Measurements from ENCODE around the gene PTCD1. TPM values are rescaled to one million over a fixed set of nuclear protein-coding genes. Genes with fewer than 3 reads are reported as not detected.
"Not testable (repeated sequence)": the region's sequence is repeated elsewhere in the genome, so short reads cannot be mapped to it uniquely, and the experiment has no call there.

The PTCD1 gene
- total RNA-seq, 1 donor from 2014 or later: 5.7 TPM

DNA sequence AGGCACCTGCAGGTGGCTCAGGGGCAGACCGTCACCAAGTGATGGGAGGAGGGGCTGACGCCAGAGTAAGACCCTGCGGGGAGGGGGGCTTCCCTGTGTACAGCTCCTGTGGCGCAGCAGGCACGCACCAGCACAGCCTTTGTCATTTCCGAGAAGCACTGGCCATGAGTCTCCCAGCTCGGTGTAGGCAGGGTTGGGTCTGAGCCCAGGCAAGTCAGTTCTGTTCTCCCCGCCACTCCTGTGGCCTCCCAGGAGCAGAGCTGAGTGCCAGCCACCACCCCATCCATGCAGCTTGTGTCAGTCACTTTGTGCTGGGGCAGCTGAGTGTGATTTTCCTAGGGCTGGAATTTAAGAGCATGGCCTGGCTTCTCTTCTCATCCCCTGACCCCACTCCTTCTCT is 13.3 kb upstream of the PTCD1 start:
- Histone ChIP-seq H3K9me3 (ENCODE audit: control insufficient read depth in 3 of 3, low read length in 3 of 3) (no peaks in the 10 kb centered on the region), H3K27ac (ENCODE audit: low read depth, low read length) (no peak overlapping the region), H3K4me1 (ENCODE audit: control insufficient read depth in 3 of 3, insufficient read depth in 3 of 3, low read length in 3 of 3) (no peaks in the 10 kb centered on the region), H3K4me3 (ENCODE audit: low read length in 3 of 3) (no peak overlapping the region), H3K36me3 (ENCODE audit: control insufficient read depth in 3 of 3, insufficient read depth in 3 of 3, low read length in 3 of 3) (peaks cover 73 to 85% (median 82%) of the 10 kb centered on the region in 3 donors), H3K27me3 (ENCODE audit: control insufficient read depth in 3 of 3, insufficient read depth in 3 of 3, low read length in 3 of 3) (no peaks in the 10 kb centered on the region), H3K9ac (ENCODE audit: low read depth in 1 of 3, low read length in 3 of 3) (no peak overlapping the region)

DNA sequence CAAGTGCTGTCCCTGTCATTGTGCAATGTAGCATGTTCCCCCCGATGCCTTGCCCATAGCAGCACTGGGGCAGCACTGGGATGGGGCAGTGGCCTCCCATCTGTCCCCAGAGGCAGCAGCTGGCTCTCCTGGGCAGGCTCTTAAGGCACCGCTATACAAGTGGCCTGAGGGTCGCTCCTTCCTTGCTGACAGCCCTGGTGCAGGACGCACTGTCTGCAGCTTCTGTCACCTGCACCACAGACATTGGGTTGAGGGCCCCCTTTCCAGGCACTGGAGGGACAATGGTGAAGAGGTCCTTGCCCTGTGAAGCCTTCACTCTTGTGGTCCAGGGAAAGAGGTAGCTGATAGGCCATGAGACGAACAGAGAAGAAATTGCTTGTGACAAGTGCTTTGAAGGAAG is 10.7 kb upstream of the PTCD1 start:
- H3K9ac ChIP-seq (ENCODE audit: low read depth in 1 of 3, low read length in 3 of 3): no peak overlapping the region
- no peak overlapping the region for H3K27ac ChIP-seq (ENCODE audit: low read depth, low read length)
- peaks cover 72 to 75% (median 73%) of the 10 kb centered on the region in 3 donors for H3K36me3 ChIP-seq (ENCODE audit: control insufficient read depth in 3 of 3, insufficient read depth in 3 of 3, low read length in 3 of 3)
- H3K27me3 ChIP-seq (ENCODE audit: control insufficient read depth in 3 of 3, insufficient read depth in 3 of 3, low read length in 3 of 3): no peaks in the 10 kb centered on the region
- H3K9me3 ChIP-seq (ENCODE audit: control insufficient read depth in 3 of 3, low read length in 3 of 3): no peaks in the 10 kb centered on the region
- no peaks in the 10 kb centered on the region for H3K4me1 ChIP-seq (ENCODE audit: control insufficient read depth in 3 of 3, insufficient read depth in 3 of 3, low read length in 3 of 3)
- H3K4me3 ChIP-seq (ENCODE audit: low read length in 3 of 3): no peak overlapping the region

DNA sequence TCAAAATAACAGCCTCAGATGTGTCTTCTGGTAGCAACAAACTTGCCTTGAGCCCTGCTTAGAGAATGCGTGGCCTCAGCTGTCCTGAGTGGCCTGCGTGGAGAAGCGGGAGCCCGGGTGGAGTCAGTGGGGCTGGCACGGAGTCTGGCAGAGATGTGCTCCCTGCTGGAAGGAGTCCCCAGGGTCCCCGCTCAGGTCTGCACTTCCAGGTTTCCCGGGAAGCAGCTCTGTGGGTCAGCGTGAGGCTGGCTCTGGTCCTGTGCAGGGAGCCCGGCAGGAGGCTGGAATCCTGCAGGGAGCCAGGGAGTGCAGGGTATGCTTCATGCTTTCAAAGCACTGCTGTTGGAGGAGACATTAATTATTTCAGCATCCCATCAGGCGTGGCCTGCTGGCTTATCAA is 10.3 kb upstream of the PTCD1 start:
- no peak overlapping the region for H3K9ac ChIP-seq (ENCODE audit: low read depth in 1 of 3, low read length in 3 of 3)
- no peak overlapping the region for H3K27ac ChIP-seq (ENCODE audit: low read depth, low read length)
- no peaks in the 10 kb centered on the region for H3K9me3 ChIP-seq (ENCODE audit: control insufficient read depth in 3 of 3, low read length in 3 of 3)
- no peaks in the 10 kb centered on the region for H3K27me3 ChIP-seq (ENCODE audit: control insufficient read depth in 3 of 3, insufficient read depth in 3 of 3, low read length in 3 of 3)
- no peak overlapping the region for H3K4me3 ChIP-seq (ENCODE audit: low read length in 3 of 3)
- H3K4me1 ChIP-seq (ENCODE audit: control insufficient read depth in 3 of 3, insufficient read depth in 3 of 3, low read length in 3 of 3): no peaks in the 10 kb centered on the region
- peaks cover 67 to 73% (median 71%) of the 10 kb centered on the region in 3 donors for H3K36me3 ChIP-seq (ENCODE audit: control insufficient read depth in 3 of 3, insufficient read depth in 3 of 3, low read length in 3 of 3)

DNA sequence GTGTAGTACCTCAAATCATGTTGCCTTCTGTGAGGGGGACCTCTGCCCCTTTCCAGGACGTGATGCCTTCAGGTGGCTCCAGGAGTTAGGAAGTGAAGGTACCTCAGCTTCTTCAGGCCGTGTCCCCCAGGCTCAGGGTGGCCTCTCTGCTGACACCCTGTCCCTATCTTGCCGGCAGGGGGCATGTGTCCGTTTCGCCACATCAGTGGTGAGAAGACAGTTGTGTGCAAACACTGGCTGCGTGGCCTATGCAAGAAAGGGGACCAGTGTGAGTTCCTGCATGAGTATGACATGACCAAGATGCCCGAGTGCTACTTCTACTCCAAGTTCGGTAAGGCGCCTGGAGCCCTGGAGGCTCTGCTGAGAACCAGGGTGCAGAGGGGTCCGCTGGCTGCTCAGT is 9.3 kb upstream of the PTCD1 start:
- no peak overlapping the region for H3K27ac ChIP-seq (ENCODE audit: low read depth, low read length)
- H3K27me3 ChIP-seq (ENCODE audit: control insufficient read depth in 3 of 3, insufficient read depth in 3 of 3, low read length in 3 of 3): no peaks in the 10 kb centered on the region
- no peaks in the 10 kb centered on the region for H3K4me1 ChIP-seq (ENCODE audit: control insufficient read depth in 3 of 3, insufficient read depth in 3 of 3, low read length in 3 of 3)
- H3K4me3 ChIP-seq (ENCODE audit: low read length in 3 of 3): no peak overlapping the region
- H3K9me3 ChIP-seq (ENCODE audit: control insufficient read depth in 3 of 3, low read length in 3 of 3): no peaks in the 10 kb centered on the region
- H3K9ac ChIP-seq (ENCODE audit: low read depth in 1 of 3, low read length in 3 of 3): no peak overlapping the region
- H3K36me3 ChIP-seq (ENCODE audit: control insufficient read depth in 3 of 3, insufficient read depth in 3 of 3, low read length in 3 of 3): peaks cover 59 to 73% (median 64%) of the 10 kb centered on the region in 3 donors

DNA sequence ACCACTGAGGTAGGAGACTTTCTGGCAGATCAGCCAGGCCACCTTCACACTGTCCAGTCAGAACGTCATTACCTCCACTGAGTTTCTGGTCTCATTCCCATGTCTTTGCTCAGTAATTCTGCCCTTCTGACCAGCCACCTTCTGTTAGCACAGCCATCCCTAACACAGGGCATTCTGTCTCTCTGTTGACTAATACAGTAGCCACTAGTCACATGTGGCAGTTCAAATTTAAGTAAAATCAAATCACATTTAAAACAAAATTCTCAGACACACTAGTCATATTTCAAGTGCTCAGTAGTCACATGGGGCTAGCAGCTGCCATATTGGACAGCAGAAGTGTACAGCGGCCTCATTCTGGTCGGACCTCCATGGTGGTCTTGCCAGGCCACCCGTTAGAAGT is 7.5 kb upstream of the PTCD1 start:
- H3K4me3 ChIP-seq (ENCODE audit: low read length in 3 of 3): no peak overlapping the region
- no peak overlapping the region for H3K27ac ChIP-seq (ENCODE audit: low read depth, low read length)
- H3K27me3 ChIP-seq (ENCODE audit: control insufficient read depth in 3 of 3, insufficient read depth in 3 of 3, low read length in 3 of 3): no peaks in the 10 kb centered on the region
- H3K9ac ChIP-seq (ENCODE audit: low read depth in 1 of 3, low read length in 3 of 3): no peak overlapping the region
- no peaks in the 10 kb centered on the region for H3K9me3 ChIP-seq (ENCODE audit: control insufficient read depth in 3 of 3, low read length in 3 of 3)
- peaks cover 7 to 11% (median 9%) of the 10 kb centered on the region in 3 donors for H3K4me1 ChIP-seq (ENCODE audit: control insufficient read depth in 3 of 3, insufficient read depth in 3 of 3, low read length in 3 of 3)
- peaks cover 48 to 62% (median 52%) of the 10 kb centered on the region in 3 donors for H3K36me3 ChIP-seq (ENCODE audit: control insufficient read depth in 3 of 3, insufficient read depth in 3 of 3, low read length in 3 of 3)

DNA sequence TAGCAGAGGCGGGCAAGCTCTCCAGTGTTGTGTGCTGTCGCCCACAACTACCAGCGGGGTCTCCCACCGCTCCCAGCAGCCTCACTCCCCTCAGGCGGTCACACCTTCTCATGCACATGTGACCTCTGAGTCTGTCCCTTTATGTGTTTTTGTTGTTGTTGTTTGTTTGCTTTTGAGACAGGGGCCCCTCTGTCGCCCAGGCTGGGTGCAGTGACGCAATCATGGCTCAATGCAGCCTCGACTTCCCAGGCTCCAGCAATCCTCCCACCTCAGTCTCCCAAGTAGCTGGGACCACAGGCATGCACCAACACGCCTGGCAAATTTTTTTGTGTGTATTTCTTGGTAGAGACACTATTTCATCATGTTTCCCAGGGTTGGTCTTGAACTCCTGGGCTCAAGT is 1.6 kb upstream of the PTCD1 start:
- Histone ChIP-seq H3K9me3 (ENCODE audit: control insufficient read depth in 3 of 3, low read length in 3 of 3) (no peaks in the 10 kb centered on the region), H3K9ac (ENCODE audit: low read depth in 1 of 3, low read length in 3 of 3) (peak overlapping the region; percentile 48 to 98 (median 97)), H3K4me1 (ENCODE audit: control insufficient read depth in 3 of 3, insufficient read depth in 3 of 3, low read length in 3 of 3) (peaks cover 24 to 33% (median 27%) of the 10 kb centered on the region in 3 donors), H3K27ac (ENCODE audit: low read depth, low read length) (peak overlapping the region; percentile 91), H3K27me3 (ENCODE audit: control insufficient read depth in 3 of 3, insufficient read depth in 3 of 3, low read length in 3 of 3) (no peaks in the 10 kb centered on the region), H3K36me3 (ENCODE audit: control insufficient read depth in 3 of 3, insufficient read depth in 3 of 3, low read length in 3 of 3) (peaks cover 7 to 22% (median 11%) of the 10 kb centered on the region in 3 donors), H3K4me3 (ENCODE audit: low read length in 3 of 3) (peak overlapping the region; percentile 91 to 96 (median 95))

DNA sequence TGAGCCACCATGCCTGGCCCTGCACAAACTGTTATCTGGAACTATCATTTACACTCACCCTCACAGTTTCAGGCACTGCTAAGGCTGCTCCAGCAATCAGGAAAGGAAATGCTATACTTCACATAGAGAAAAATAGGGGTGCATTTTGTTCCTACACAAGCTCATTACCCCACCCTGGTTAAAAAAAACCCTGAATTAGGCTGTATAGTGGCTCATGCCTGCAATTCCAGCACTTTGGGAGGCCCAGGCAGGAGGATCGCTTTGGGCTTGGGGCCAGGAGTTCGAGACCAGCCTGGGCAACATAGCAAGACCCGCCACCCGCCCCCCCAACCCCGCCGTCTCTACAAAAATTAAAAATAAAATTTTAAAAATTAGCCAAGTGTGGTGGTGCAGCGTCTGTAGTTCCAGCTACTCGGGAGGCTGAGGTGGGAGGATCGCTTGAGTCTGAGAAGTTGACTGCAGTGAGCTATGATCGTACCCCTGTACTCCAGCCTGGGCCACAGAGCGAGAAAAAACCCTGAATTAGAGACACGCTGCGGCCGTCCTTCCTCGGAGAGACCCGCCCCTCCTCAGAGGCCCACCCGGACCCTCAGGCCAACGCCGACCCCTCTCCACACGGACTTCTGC is 539 bp downstream of the PTCD1 start:
- peak overlapping the region; percentile 95 to 98 (median 97) for H3K9ac ChIP-seq (ENCODE audit: low read depth in 1 of 3, low read length in 3 of 3)
- H3K4me3 ChIP-seq (ENCODE audit: low read length in 3 of 3): peak overlapping the region; percentile 88 to 95 (median 91)
- H3K36me3 ChIP-seq (ENCODE audit: control insufficient read depth in 3 of 3, insufficient read depth in 3 of 3, low read length in 3 of 3): peaks cover 14 to 19% (median 18%) of the 10 kb centered on the region in 3 donors
- H3K4me1 ChIP-seq (ENCODE audit: control insufficient read depth in 3 of 3, insufficient read depth in 3 of 3, low read length in 3 of 3): peaks cover 24 to 33% (median 27%) of the 10 kb centered on the region in 3 donors
- H3K27me3 ChIP-seq (ENCODE audit: control insufficient read depth in 3 of 3, insufficient read depth in 3 of 3, low read length in 3 of 3): no peaks in the 10 kb centered on the region
- peak overlapping the region; percentile 91 for H3K27ac ChIP-seq (ENCODE audit: low read depth, low read length)
- no peaks in the 10 kb centered on the region for H3K9me3 ChIP-seq (ENCODE audit: control insufficient read depth in 3 of 3, low read length in 3 of 3)

DNA sequence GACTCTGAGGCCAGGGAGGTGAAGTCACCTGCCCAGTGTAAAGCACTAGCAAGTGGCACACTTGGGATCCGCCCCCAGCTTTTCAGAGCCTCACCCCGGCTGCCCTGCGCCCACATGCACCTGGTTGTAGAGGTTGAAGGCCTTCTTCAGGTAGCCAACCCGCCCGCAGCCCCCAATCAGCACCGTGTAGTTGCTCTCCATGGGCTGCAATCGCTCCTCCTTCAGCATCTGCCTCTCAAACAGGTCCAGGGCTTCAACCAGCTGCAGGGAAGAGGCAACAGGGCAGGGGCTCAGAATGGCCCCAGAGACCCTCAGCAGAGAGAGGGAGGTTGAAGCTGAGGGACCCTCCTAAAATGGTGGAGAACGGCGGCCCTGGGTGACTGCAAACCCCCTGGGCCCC is 5.4 kb downstream of the PTCD1 start:
- no peak overlapping the region for H3K9ac ChIP-seq (ENCODE audit: low read depth in 1 of 3, low read length in 3 of 3)
- peaks cover 42 to 51% (median 49%) of the 10 kb centered on the region in 3 donors for H3K36me3 ChIP-seq (ENCODE audit: control insufficient read depth in 3 of 3, insufficient read depth in 3 of 3, low read length in 3 of 3)
- no peaks in the 10 kb centered on the region for H3K9me3 ChIP-seq (ENCODE audit: control insufficient read depth in 3 of 3, low read length in 3 of 3)
- peaks cover 4 to 7% (median 6%) of the 10 kb centered on the region in 3 donors for H3K4me1 ChIP-seq (ENCODE audit: control insufficient read depth in 3 of 3, insufficient read depth in 3 of 3, low read length in 3 of 3)
- no peaks in the 10 kb centered on the region for H3K27me3 ChIP-seq (ENCODE audit: control insufficient read depth in 3 of 3, insufficient read depth in 3 of 3, low read length in 3 of 3)
- H3K4me3 ChIP-seq (ENCODE audit: low read length in 3 of 3): no peak overlapping the region
- H3K27ac ChIP-seq (ENCODE audit: low read depth, low read length): no peak overlapping the region

DNA sequence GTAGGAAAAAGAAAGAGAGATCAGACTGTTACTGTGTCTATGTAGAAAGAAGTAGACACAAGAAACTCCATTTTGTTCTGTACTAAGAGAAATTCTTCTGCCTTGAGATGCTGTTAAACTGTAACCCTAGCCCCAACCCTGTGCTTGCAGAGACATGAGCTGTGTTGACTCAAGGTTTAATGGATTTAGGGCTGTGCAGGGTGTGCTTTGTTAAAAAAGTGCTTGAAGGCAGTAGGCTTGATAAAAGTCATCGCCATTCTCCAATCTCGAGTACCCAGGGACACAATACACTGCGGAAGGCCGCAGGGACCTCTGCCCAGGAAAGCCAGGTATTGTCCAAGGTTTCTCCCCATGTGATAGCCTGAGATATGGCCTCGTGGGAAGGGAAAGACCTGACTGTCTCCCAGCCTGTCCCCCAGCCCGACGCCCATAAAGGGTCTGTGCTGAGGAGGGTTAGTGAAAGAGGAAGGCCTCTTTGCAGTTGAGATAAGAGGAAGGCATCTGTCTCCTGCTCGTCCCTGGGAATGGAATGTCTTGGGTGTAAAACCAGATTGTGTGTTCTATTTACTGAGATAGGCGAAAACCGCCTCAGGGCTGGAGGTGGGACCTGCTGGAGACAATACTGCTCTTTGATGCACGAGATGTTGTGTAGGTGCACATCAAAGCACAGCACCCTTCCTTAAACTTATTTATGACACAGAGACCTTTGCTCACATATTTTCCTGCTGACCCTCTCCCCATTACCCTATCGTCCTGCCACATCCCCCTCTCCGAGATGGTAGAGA is 6.7 kb downstream of the PTCD1 start:
- peaks cover 42 to 51% (median 49%) of the 10 kb centered on the region in 3 donors for H3K36me3 ChIP-seq (ENCODE audit: control insufficient read depth in 3 of 3, insufficient read depth in 3 of 3, low read length in 3 of 3)
- H3K27me3 ChIP-seq (ENCODE audit: control insufficient read depth in 3 of 3, insufficient read depth in 3 of 3, low read length in 3 of 3); H3K4me3 ChIP-seq (ENCODE audit: low read length in 3 of 3); H3K9me3 ChIP-seq (ENCODE audit: control insufficient read depth in 3 of 3, low read length in 3 of 3); H3K4me1 ChIP-seq (ENCODE audit: control insufficient read depth in 3 of 3, insufficient read depth in 3 of 3, low read length in 3 of 3); H3K9ac ChIP-seq (ENCODE audit: low read depth in 1 of 3, low read length in 3 of 3); H3K27ac ChIP-seq (ENCODE audit: low read depth, low read length): not testable (repeated sequence)

DNA sequence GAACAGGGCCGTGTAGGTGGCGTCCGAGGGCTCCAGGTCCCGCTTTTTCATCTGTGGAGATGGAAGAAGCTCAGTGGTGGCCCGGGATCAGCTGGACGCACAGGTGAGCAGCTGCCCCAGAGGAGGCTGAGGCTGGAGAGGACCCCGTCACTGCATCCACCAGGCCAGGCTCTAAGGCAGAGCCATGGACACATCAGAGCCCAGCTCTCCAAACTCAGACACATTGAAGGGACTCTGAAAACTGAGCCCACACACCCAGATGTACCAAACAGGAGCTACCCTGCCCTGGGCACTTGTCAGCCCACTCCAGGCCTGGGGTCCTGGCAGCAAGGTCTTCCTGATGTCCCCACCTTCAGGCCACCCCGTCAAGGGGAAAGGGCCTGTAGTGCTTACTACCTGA is 8.8 kb downstream of the PTCD1 start:
- H3K27ac ChIP-seq (ENCODE audit: low read depth, low read length): no peak overlapping the region
- H3K9ac ChIP-seq (ENCODE audit: low read depth in 1 of 3, low read length in 3 of 3): no peak overlapping the region
- H3K36me3 ChIP-seq (ENCODE audit: control insufficient read depth in 3 of 3, insufficient read depth in 3 of 3, low read length in 3 of 3): peaks cover 44 to 57% (median 54%) of the 10 kb centered on the region in 3 donors
- H3K4me3 ChIP-seq (ENCODE audit: low read length in 3 of 3): no peak overlapping the region
- no peaks in the 10 kb centered on the region for H3K4me1 ChIP-seq (ENCODE audit: control insufficient read depth in 3 of 3, insufficient read depth in 3 of 3, low read length in 3 of 3)
- H3K27me3 ChIP-seq (ENCODE audit: control insufficient read depth in 3 of 3, insufficient read depth in 3 of 3, low read length in 3 of 3): no peaks in the 10 kb centered on the region
- H3K9me3 ChIP-seq (ENCODE audit: control insufficient read depth in 3 of 3, low read length in 3 of 3): no peaks in the 10 kb centered on the region
